ENCODE data around the gene SGCD.

Gene SGCD

GRCh38 chr5:156399323-156399722, 72.4 kb downstream of the SGCD start:
- no peak overlapping the region for H3K4me3 ChIP-seq (ENCODE audit: low read depth, low read length)
- DNase-seq (ENCODE audit: low read depth, low spot score) = no peak
- in situ Hi-C loops (cut with HindIII; ENCODE audit: low sequenced_read_pairs) = no loop called here
- TF ChIP-seq CTCF (IDR thresholded peaks at IDR 0.05; ENCODE audit: low read depth, low read length) = no peak

GRCh38 chr5:156400231-156400986, 73.4 kb downstream of the SGCD start:
- in situ Hi-C loops (cut with HindIII; ENCODE audit: low sequenced_read_pairs) = no loop called here
- H3K4me3 ChIP-seq (ENCODE audit: low read depth, low read length) = no peak overlapping the region
- TF ChIP-seq CTCF (IDR thresholded peaks at IDR 0.05; ENCODE audit: low read depth, low read length) = no peak
- no peak for DNase-seq (ENCODE audit: low read depth, low spot score)

GRCh38 chr5:156401804-156402203, 74.8 kb downstream of the SGCD start:
- no peak for TF ChIP-seq CTCF (IDR thresholded peaks at IDR 0.05; ENCODE audit: low read depth, low read length)
- no peak for DNase-seq (ENCODE audit: low read depth, low spot score)
- in situ Hi-C loops (cut with HindIII; ENCODE audit: low sequenced_read_pairs) = no loop called here

DNA sequence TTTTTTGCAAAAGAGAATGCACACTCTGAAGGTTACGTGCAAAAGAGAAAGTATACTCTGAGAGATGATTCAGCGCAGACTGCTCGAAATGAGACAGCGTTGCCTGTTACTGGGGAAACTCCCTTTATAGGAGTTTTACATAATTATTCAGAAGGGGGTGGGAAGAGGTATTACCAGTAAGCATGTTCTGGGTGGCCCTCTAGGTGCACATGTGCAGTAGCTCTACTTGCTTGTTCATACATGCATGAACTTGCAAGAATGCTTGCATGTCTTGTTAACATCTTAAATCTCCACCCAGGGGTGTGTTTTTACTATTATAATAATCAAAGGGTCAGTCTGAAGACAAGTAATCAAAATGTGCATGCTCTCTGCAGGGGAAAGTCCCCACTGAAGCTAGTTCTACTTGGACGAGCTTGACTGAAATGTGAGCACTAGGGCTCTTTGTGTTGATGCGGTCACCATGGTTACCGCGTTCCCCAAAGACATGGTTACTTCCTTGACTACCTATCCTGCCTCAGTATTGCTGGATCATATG, 75.5 kb downstream of the SGCD start:
- no peak for DNase-seq (ENCODE audit: low read depth, low spot score)

More at GRCh38 chr5:156401804-156402203, 74.8 kb downstream of the SGCD start:
- no peak overlapping the region for H3K4me3 ChIP-seq (ENCODE audit: low read depth, low read length)

GRCh38 chr5:156405988-156406387, 79.0 kb downstream of the SGCD start:
- DNase-seq (ENCODE audit: low read depth, low spot score) = no peak
- H3K4me3 ChIP-seq (ENCODE audit: low read depth, low read length) = no peak overlapping the region
- TF ChIP-seq CTCF (IDR thresholded peaks at IDR 0.05; ENCODE audit: low read depth, low read length) = no peak
- in situ Hi-C loops (cut with HindIII; ENCODE audit: low sequenced_read_pairs) = no loop called here

More for the DNA sequence above, 75.5 kb downstream of the SGCD start:
- no peak overlapping the region for H3K4me3 ChIP-seq (ENCODE audit: low read depth, low read length)
- TF ChIP-seq CTCF (IDR thresholded peaks at IDR 0.05; ENCODE audit: low read depth, low read length) = no peak
- in situ Hi-C loops (cut with HindIII; ENCODE audit: low sequenced_read_pairs) = no loop called here

GRCh38 chr5:156407251-156407650, 80.3 kb downstream of the SGCD start:
- no peak overlapping the region for H3K4me3 ChIP-seq (ENCODE audit: low read depth, low read length)
- TF ChIP-seq CTCF (IDR thresholded peaks at IDR 0.05; ENCODE audit: low read depth, low read length) = no peak
- no peak for DNase-seq (ENCODE audit: low read depth, low spot score)
- in situ Hi-C loops (cut with HindIII; ENCODE audit: low sequenced_read_pairs) = no loop called here

Measured in astrocyte of the spinal cord (primary cell).